ENCODE results near the gene ENAM.

ENAM gene

DNA sequence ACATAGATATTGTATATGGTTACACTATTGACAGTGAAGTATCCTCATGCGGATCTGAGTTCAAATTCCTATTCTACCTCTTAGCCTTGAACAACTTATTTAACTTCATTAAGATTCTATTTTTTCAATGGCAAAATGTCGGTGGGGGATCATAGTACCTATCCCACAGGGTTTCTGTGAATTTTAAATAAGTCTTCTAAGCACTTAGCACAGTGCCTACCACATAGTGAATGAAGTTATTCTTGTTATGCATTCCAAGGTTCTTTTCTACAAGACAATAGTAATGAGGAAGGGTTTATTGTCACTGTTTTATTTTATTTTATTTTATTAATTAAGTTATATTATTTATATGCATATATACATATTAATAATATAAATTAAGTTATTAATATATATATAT lies 8.8 kb upstream of the ENAM start:
- TF ChIP-seq, protein P1, sequence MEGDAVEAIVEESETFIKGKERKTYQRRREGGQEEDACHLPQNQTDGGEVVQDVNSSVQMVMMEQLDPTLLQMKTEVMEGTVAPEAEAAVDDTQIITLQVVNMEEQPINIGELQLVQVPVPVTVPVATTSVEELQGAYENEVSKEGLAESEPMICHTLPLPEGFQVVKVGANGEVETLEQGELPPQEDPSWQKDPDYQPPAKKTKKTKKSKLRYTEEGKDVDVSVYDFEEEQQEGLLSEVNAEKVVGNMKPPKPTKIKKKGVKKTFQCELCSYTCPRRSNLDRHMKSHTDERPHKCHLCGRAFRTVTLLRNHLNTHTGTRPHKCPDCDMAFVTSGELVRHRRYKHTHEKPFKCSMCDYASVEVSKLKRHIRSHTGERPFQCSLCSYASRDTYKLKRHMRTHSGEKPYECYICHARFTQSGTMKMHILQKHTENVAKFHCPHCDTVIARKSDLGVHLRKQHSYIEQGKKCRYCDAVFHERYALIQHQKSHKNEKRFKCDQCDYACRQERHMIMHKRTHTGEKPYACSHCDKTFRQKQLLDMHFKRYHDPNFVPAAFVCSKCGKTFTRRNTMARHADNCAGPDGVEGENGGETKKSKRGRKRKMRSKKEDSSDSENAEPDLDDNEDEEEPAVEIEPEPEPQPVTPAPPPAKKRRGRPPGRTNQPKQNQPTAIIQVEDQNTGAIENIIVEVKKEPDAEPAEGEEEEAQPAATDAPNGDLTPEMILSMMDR (IDR thresholded peaks at IDR 0.05; ENCODE audit: low read depth, low read length, missing control alignments), result no peak
- DNase-seq (ENCODE audit: extremely low read depth, low read depth), result no peak
- H3K4me3 ChIP-seq (replicated peaks; ENCODE audit: low read depth, low read length), result no peak overlapping the region

DNA sequence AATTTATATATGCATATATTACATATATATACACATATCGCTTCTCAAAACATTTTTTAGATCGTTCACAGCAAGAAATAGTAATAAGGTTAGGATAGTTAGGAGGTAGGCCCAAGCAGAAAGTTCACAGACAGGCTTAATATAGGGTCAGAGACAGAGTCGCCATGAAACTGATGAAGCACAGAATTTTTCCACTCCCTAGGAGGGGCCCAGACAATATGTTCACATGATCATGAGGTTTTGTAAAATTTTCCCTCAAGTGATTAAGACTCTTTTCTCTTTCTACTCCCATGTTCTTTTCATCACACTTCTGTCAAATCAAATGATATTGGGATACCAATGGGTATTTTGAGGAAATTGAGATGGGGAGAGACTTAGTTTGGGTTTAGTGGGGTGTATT lies 5.2 kb upstream of the ENAM start:
- no peak overlapping the region for H3K4me3 ChIP-seq (replicated peaks; ENCODE audit: low read depth, low read length)
- no peak for DNase-seq (ENCODE audit: extremely low read depth, low read depth)
- TF ChIP-seq, protein P1 (IDR thresholded peaks at IDR 0.05; ENCODE audit: low read depth, low read length, missing control alignments), result no peak

DNA sequence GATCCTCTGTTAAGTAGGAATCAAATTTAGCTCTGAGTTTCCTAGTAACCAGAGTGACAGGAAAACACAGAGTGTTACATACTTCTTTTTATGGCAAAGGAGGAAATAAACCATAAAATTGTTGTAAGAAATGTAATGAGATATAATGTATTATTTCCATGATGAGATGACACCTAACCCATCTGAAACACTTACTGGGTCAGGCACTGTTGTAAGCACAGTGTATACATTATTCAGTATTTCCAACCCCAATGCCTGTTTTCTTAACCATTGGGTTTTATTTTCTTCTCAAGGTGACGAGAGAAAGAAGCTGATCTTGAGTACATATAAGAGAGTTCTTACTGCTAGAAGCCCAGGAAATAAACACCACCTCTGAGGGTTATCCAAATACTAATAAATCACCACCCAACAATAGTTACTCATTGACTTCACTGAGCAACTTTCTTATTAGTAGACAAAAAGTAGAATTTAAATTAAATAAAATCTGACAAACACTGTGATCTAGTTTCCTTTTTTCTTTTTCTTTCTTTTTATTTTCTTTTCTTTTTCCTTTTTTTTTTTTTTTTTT lies 4.2 kb upstream of the ENAM start:
- H3K4me3 ChIP-seq (replicated peaks; ENCODE audit: low read depth, low read length), result no peak overlapping the region
- DNase-seq (ENCODE audit: extremely low read depth, low read depth), result no peak
- TF ChIP-seq, protein P1 (IDR thresholded peaks at IDR 0.05; ENCODE audit: low read depth, low read length, missing control alignments), result no peak

DNA sequence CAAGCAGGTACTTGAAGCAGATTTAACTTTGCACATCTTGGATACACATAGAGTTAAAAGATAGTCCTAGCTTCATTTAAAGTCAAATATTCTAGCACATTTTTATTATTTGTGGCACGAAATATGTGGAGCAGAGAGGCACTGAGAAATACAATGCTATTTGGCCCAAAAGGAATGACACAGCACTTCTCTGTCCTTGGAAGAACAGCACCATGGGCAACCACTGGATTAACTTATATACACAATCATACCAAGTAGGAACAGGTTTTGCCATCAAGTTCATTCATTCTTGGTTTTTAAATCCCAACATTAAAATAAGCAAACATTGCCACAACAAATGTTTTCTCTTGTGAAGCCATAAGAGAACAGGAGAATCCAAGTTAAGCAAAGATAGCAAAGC lies 924 bp upstream of the ENAM start:
- H3K4me3 ChIP-seq (replicated peaks; ENCODE audit: low read depth, low read length), result no peak overlapping the region
- TF ChIP-seq, protein P1 (IDR thresholded peaks at IDR 0.05; ENCODE audit: low read depth, low read length, missing control alignments), result no peak
- DNase-seq (ENCODE audit: extremely low read depth, low read depth), result no peak

DNA sequence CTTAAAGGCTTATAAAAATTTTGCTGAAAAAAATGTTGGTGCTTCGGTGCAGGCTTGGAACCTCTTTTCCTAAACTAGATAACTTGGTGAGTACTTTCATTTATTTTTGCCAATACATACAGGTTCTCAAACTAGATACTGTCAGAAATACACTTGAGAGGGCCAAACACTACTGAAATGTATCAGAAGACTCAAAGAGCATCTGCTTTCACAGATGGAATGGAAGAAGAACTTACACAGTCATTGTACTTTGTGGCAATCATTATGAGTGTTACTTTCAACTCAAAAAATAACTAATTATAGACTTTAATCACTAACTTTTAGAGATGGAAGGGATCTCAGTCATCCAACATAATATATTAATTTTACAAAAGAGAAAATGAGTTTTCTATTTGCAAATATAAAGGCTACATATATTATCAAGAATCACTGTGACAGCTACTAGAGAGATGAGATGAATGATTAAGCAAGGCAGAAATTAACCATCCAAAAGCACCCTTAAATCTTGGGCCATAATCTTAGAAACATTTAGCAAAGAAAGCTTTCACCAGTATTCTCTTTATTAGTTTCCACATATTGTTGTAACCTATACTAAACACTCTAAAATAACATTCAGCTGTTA lies 1.0 kb downstream of the ENAM start:
- no peak for DNase-seq (ENCODE audit: extremely low read depth, low read depth)
- no peak overlapping the region for H3K4me3 ChIP-seq (replicated peaks; ENCODE audit: low read depth, low read length)
- TF ChIP-seq, protein P1 (IDR thresholded peaks at IDR 0.05; ENCODE audit: low read depth, low read length, missing control alignments), result no peak

DNA sequence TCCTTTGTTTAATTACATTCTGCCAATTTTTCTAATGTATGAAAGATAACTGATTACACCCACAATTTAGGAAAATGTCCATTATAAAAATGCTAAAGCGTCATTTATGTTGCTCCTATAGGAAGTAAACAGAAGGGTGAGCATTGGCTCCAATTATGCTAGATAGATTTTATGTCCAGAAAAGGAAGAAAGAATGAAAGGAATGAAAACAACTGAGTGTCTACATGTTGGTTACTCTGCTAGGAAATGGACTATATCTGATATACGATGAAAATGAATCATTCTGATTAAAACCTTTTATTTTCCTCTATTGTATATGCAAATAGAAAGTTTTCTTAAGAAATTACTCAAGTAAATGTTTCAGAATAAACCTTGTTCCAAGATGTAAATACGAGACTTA lies 1.6 kb downstream of the ENAM start:
- TF ChIP-seq, protein P1 (IDR thresholded peaks at IDR 0.05; ENCODE audit: low read depth, low read length, missing control alignments), result no peak
- H3K4me3 ChIP-seq (replicated peaks; ENCODE audit: low read depth, low read length), result no peak overlapping the region
- no peak for DNase-seq (ENCODE audit: extremely low read depth, low read depth)

DNA sequence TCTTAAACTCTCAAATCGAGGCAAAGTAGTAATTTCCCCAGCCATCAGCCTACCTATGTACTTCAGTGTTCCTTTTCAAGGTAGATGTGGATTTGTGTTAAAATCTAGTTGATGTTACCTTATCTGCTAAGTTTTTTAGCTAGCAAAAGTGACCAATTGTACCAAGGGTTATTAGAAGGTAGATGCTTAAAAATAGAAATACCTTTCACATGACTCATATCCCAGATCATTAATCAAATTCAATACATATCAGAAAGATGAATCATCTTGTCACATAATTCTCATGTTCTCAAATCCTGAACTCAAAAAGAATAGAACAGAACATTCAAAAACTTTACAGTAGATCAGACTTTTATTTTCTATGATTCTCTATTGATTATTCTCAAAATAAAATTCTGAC lies 3.5 kb downstream of the ENAM start:
- H3K4me3 ChIP-seq (replicated peaks; ENCODE audit: low read depth, low read length), result no peak overlapping the region
- TF ChIP-seq, protein P1 (IDR thresholded peaks at IDR 0.05; ENCODE audit: low read depth, low read length, missing control alignments), result no peak
- DNase-seq (ENCODE audit: extremely low read depth, low read depth), result no peak

Measured in HFF-Myc (cell line).